Psoas muscle (tissue), 8 donors: ENCODE measurements around the gene TAF11L2. TPM values are rescaled to one million over a fixed set of nuclear protein-coding genes. Genes with fewer than 3 reads are reported as not detected.
"Not testable (repeated sequence)": the region's sequence is repeated elsewhere in the genome, so short reads cannot be mapped to it uniquely, and the experiment has no call there.

Experiments
- ATAC-seq, 4 donors: fragments of 200-7000 bp; cut with Tn5 transposase; one replicate each; pipeline ENCODE4 v1.9.1; 2020; ENCODE audit warnings: moderate library complexity in 3 of 4, mild to moderate bottlenecking in 2 of 4
- DNase-seq, 2 donors: peaks; one replicate each; pipeline ENCODE4 v3.0.0-alpha.2; 2020
- H3K27ac ChIP-seq: fragments of 200-600 bp; one replicate; pipeline ENCODE4 v1.8.0; 2022
- H3K27me3 ChIP-seq, 3 donors: fragments of 200-600 bp in 1 of 3; one replicate each; pipeline versions ENCODE4 v1.6.1 to v1.8.0; 2013 to 2022; ENCODE audit warnings: low read length in 2 of 3, mild to moderate bottlenecking in 2 of 3, moderate library complexity in 1 of 3; ENCODE audit not compliant: insufficient read depth in 3 of 3
- H3K36me3 ChIP-seq, 2 donors: fragments of 200-600 bp in 1 of 2; one replicate each; pipeline versions ENCODE4 v1.6.1 to v1.8.0; 2013 to 2022; ENCODE audit warnings: low read depth in 1 of 2, mild to moderate bottlenecking in 1 of 2, moderate library complexity in 1 of 2; ENCODE audit not compliant: insufficient read depth in 1 of 2
- H3K4me1 ChIP-seq: fragments of 200-600 bp; one replicate; pipeline ENCODE4 v1.8.0; 2022
- H3K4me3 ChIP-seq: fragments of 200-600 bp; one replicate; pipeline ENCODE4 v1.8.0; 2022; ENCODE audit warnings: mild to moderate bottlenecking
- H3K9me3 ChIP-seq: fragments of 200-600 bp; one replicate; pipeline ENCODE4 v1.8.0; 2022
- CTCF ChIP-seq: fragments of 200-600 bp; IDR thresholded peaks from one replicate; pipeline ENCODE4 v1.8.0; 2022; ENCODE audit warnings: antibody characterized with exemption
- WGBS, 3 donors: extraction: QIAGEN DNeasy Blood & Tissue Kit; methylation state at CpG; one replicate each; pipeline versions ENCODE4 v1.1.6 to v1.1.7; 2013; 5-methylcytosine and 5-hydroxymethylcytosine counted together
- intact Hi-C, 2 donors: fragments of 100-400 bp; cut with DNase I; formaldehyde crosslinking; loops; one replicate each; pipeline versions ENCODE4 v1.11.0 to v1.14.2; 2022
- long read RNA-seq, 2 donors: library from polyadenylated mRNA; unstranded; transcript quantifications; one replicate each; pipeline ENCODE4 v2.0.0, GENCODE V29; 2021
- polyA plus RNA-seq, 3 donors: library from polyadenylated mRNA; stranded (reverse); fragments of 200-250 nt; gene quantifications; one replicate each; pipeline ENCODE4 v1.2.3, GENCODE V29; 2013
- total RNA-seq, 4 donors: library from RNA; stranded (reverse); fragmentation: NEBNext Ultra II Directional in 2 of 4; extraction: Animal tissue kit (Norgen Biotek cat#: 25700) in 2 of 4; gene quantifications; one replicate each; pipeline versions ENCODE4 v1.2.1 to v1.2.4, GENCODE V29; 2021 to 2023
- donor health status: healthy with polysubstance abuse.
- donor health status: DM: no; HTN: no; CAD: no; lungs with moderate emphysema.
- donor health status: Bipolar disorder and iron deficiency.
- donor health status: healthy.
- donor health status: DM: yes; HTN: yes; CAD: no.
- donor health status: DM: no; HTN: no; CAD: no.
- donor health status: DM: no; HTN: no; CAD: no.
- donor health status: DM: yes; HTN: yes; CAD: no.

The TAF11L2 gene
- total RNA-seq (not detected), polyA plus RNA-seq (not detected)
- long read RNA-seq, donor 1 = 0 reads
- long read RNA-seq, donor 2 = 0 reads

GRCh38 chr5:17497931-17498330 is at the start of gene TAF11L2:
Gene TAF11L2 (plus strand): TSS chr5:17498231.
- H3K27ac ChIP-seq, ATAC-seq, H3K27me3 ChIP-seq, DNase-seq, intact Hi-C loops, H3K4me1 ChIP-seq, H3K36me3 ChIP-seq, H3K4me3 ChIP-seq, H3K9me3 ChIP-seq: not testable (repeated sequence)
- 81 to 83% (median 82%) methylated on average over 8 of the region's 8 CpGs for WGBS, 3 donors

GRCh38 chr5:17448877-17449276 is 49.2 kb upstream of the TAF11L2 start:
- ATAC-seq (no peak), DNase-seq (no peak)
- Histone ChIP-seq H3K27ac (no peak overlapping the region), H3K27me3 (no peaks in the 10 kb centered on the region), H3K9me3 (no peaks in the 10 kb centered on the region), H3K4me3 (no peak overlapping the region), H3K4me1 (no peaks in the 10 kb centered on the region), H3K36me3 (no peaks in the 10 kb centered on the region)
- WGBS, 3 donors = 92 to 96% (median 94%) methylated on average over 3 of the region's 3 CpGs
- intact Hi-C loops = no loop called here
- TF ChIP-seq CTCF = no peak

GRCh38 chr5:17452936-17453335 is 45.1 kb upstream of the TAF11L2 start:
- no peaks in the 10 kb centered on the region for H3K36me3 ChIP-seq
- no peaks in the 10 kb centered on the region for H3K4me1 ChIP-seq
- no peaks in the 10 kb centered on the region for H3K9me3 ChIP-seq
- no peak for TF ChIP-seq CTCF
- no peak overlapping the region for H3K27ac ChIP-seq
- no peaks in the 10 kb centered on the region for H3K27me3 ChIP-seq
- DNase-seq (no peak), ATAC-seq (no peak)
- intact Hi-C loops = no loop called here
- 78 to 88% (median 86%) methylated on average over 4 of the region's 4 CpGs for WGBS, 3 donors
- no peak overlapping the region for H3K4me3 ChIP-seq

- ATAC-seq = no peak
- Histone ChIP-seq H3K36me3 (no peaks in the 10 kb centered on the region), H3K4me1 (no peaks in the 10 kb centered on the region), H3K4me3 (no peak overlapping the region), H3K27me3 (no peaks in the 10 kb centered on the region), H3K9me3 (no peaks in the 10 kb centered on the region), H3K27ac (no peak overlapping the region)
- DNase-seq = no peak
- TF ChIP-seq CTCF = no peak
- intact Hi-C loops = no loop called here
- 70 to 73% (median 70%) methylated on average over 3 of the region's 3 CpGs for WGBS, 3 donors
Measured at GRCh38 chr5:17455942-17456341, 42.1 kb upstream of the TAF11L2 start.

- Histone ChIP-seq H3K4me1 (no peaks in the 10 kb centered on the region), H3K36me3 (no peaks in the 10 kb centered on the region), H3K27ac (no peak overlapping the region), H3K27me3 (no peaks in the 10 kb centered on the region), H3K4me3 (no peak overlapping the region), H3K9me3 (no peaks in the 10 kb centered on the region)
- intact Hi-C loops = no loop called here
- DNase-seq = no peak
- whole genome bisulfite sequencing, 3 donors = 94 to 97% (median 96%) methylated on average over 6 of the region's 6 CpGs
- no peak for ATAC-seq
- no peak for TF ChIP-seq CTCF
Measured at GRCh38 chr5:17461793-17462192, 36.2 kb upstream of the TAF11L2 start.
